GM19025 (cell line): Measurements from ENCODE around the gene MAPK4.
"Not testable (repeated sequence)": the region's sequence is repeated elsewhere in the genome, so short reads cannot be mapped to it uniquely, and the experiment has no call there.

Experiments
- ATAC-seq: cut with Tn5 transposase; IDR thresholded peaks from one replicate; pipeline ENCODE4 v1.9.1; 2021; ENCODE audit warnings: mild to moderate bottlenecking, low read depth, moderate library complexity; ENCODE audit not compliant: unreplicated experiment

MAPK4 gene

GRCh38 chr18:50559752-50560680 is at the start of gene MAPK4:
Gene MAPK4 (plus strand): TSS chr18:50560087. CDS start chr18:50663959, 103,872 bp downstream.
- ATAC-seq: peak; percentile 77

- ATAC-seq: not testable (repeated sequence)
Measured at GRCh38 chr18:50517277-50517676, 42.6 kb upstream of the MAPK4 start.

GRCh38 chr18:50518787-50519546 is 40.9 kb upstream of the MAPK4 start:
- no peak for ATAC-seq

GRCh38 chr18:50523165-50523564 is 36.7 kb upstream of the MAPK4 start:
- no peak for ATAC-seq

GRCh38 chr18:50527636-50528307 is 32.1 kb upstream of the MAPK4 start:
- no peak for ATAC-seq

- no peak for ATAC-seq
Measured at GRCh38 chr18:50528806-50529205, 31.1 kb upstream of the MAPK4 start.

- not testable (repeated sequence) for ATAC-seq
Measured at GRCh38 chr18:50533822-50534221, 26.1 kb upstream of the MAPK4 start.

- not testable (repeated sequence) for ATAC-seq
Measured at GRCh38 chr18:50544476-50544875, 15.4 kb upstream of the MAPK4 start.

- no peak for ATAC-seq
Measured at GRCh38 chr18:50545936-50546335, 14.0 kb upstream of the MAPK4 start.

- no peak for ATAC-seq
Measured at GRCh38 chr18:50548160-50548559, 11.7 kb upstream of the MAPK4 start.

- not testable (repeated sequence) for ATAC-seq
Measured at GRCh38 chr18:50551651-50552050, 8.2 kb upstream of the MAPK4 start.

GRCh38 chr18:50558157-50558556 is 1.7 kb upstream of the MAPK4 start:
- no peak for ATAC-seq

- ATAC-seq: no peak
Measured at GRCh38 chr18:50558948-50559751, 737 bp upstream of the MAPK4 start.

GRCh38 chr18:50560681-50561629 is 1.1 kb downstream of the MAPK4 start:
- no peak for ATAC-seq

GRCh38 chr18:50562258-50562657 is 2.4 kb downstream of the MAPK4 start:
- ATAC-seq: not testable (repeated sequence)

- ATAC-seq: no peak
Measured at GRCh38 chr18:50562686-50563085, 2.8 kb downstream of the MAPK4 start.

- ATAC-seq: no peak
Measured at GRCh38 chr18:50563376-50563775, 3.5 kb downstream of the MAPK4 start.

- no peak for ATAC-seq
Measured at GRCh38 chr18:50569930-50570329, 10.0 kb downstream of the MAPK4 start.

- no peak for ATAC-seq
Measured at GRCh38 chr18:50571606-50572005, 11.7 kb downstream of the MAPK4 start.
